Activated T-helper 9 cell treated with anti-CD3 and anti-CD28 coated beads, Interleukin-2, amount 50 U/mL, for 16 hours (primary cell): ENCODE results near the gene TMSB10.
"Not testable (repeated sequence)": the region's sequence is repeated elsewhere in the genome, so short reads cannot be mapped to it uniquely, and the experiment has no call there.

Experiments used
- DNase-seq: peaks from one replicate; pipeline ENCODE4 v3.0.0-alpha.2; 2020; ENCODE audit warnings: low read depth

The TMSB10 gene

GRCh38 chr2:84904717-84905174 is 710 bp upstream of the TMSB10 start:
- no peak for DNase-seq

GRCh38 chr2:84906108-84906899 is 848 bp downstream of the TMSB10 start:
- peak; percentile 52 for DNase-seq

GRCh38 chr2:84906900-84907714 is 1.7 kb downstream of the TMSB10 start:
- no peak for DNase-seq

- no peak for DNase-seq
Observed at GRCh38 chr2:84908948-84909713, 3.7 kb downstream of the TMSB10 start.

DNA sequence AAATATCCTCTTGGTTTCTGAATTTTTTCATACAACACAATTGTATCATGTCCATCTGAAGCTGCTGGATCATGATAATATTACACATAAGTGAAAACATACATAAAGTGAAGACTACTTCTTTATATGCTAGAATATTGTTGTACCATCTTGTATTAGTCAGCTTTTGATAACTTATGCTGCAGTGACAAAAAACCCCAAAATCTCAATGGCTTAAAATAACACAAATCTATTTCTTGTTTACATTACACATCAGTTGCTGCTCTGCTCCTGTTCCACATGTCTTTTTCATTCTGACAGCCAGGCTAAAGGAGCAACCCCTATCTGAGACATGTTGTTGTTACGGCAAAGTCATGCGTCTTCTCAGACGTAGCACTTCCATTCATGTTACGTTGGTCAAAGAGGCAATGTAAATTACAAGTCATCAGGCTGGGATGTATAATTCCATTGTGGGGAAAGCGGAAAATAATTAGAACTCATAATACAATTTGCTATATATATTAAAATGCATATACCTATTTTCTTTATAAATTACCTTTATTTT is 5.8 kb downstream of the TMSB10 start:
- DNase-seq, result no peak

GRCh38 chr2:84912984-84913383 is 7.5 kb downstream of the TMSB10 start:
- DNase-seq, result no peak

- DNase-seq, result no peak
Observed at GRCh38 chr2:84914334-84914733, 8.9 kb downstream of the TMSB10 start.

- DNase-seq, result not testable (repeated sequence)
Observed at GRCh38 chr2:84915675-84916074, 10.2 kb downstream of the TMSB10 start.

DNA sequence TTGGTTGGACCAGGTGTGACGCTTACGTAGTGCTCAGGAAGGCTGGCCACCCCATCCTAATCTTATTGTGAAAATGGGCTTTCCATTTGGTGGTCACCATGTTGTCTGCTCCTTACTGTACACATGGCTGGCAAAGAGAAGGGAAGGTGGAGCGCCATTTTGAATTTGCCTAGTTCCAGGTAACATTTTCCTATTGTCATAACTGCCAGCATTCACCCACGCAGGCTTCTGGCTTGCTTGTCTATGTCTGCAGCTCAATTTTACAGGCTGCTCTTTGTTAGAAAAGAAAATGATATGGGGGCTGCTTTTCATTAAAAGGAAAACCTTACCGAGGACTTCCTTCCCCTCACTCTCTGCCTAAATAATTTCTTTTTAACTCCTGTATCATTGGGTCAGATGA is 12.4 kb downstream of the TMSB10 start:
- not testable (repeated sequence) for DNase-seq

- no peak for DNase-seq
Observed at GRCh38 chr2:84918430-84918829, 13.0 kb downstream of the TMSB10 start.

DNA sequence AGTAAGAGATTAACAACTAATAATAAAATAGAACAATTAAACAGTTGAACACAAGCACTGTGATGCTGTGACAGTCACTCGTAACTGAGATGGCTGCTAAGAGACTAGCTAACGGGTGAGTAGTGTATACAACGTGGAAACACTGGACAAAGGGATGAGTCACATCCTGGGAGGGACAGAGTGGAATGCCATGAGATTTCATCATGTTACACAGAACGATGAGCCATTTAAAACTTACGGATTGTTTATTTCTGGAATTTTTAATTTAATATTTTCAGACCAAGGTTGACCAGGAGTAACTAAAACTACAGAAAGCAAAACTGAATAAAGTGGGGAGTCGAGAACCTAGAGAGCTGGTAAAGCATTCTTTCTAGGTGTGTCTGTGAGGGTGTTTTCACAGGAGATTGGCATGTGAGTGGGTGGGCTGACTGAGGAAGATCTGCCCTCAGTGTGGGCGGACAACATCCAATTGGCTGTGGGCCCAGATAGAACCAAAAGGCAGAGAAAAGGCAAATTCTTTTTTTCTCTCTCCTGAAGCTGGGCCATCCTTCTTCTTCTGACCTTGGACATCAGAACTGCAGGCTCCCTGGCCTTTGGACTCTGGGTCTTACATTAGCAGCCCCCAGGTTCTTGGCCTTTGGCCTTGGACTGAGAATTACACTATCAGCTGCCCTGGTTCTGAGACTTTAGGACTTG is 14.6 kb downstream of the TMSB10 start:
- no peak for DNase-seq

DNA sequence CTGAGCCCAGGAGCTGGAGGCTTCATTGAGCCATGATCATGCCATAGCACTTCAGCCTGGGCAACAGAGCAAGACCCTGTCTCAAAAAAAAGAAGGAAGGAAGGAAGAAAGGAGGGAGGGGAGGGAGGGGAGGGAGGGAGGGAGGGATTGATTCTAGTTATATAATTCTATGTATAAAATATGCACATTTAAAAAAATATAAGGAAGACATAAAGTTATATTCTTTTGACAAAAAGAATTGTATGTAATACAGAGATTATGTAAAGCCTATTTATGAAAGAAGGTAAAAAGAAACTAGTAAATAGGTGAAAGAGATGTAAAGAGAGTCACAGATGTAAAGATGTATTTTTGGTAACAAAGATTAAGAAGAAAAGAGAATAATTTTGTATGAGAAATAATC is 17.6 kb downstream of the TMSB10 start:
- no peak for DNase-seq

- DNase-seq, result no peak
Observed at GRCh38 chr2:84924173-84925106, 19.0 kb downstream of the TMSB10 start.

- no peak for DNase-seq
Observed at GRCh38 chr2:84925336-84925723, 19.9 kb downstream of the TMSB10 start.

GRCh38 chr2:84925724-84926376 is 20.4 kb downstream of the TMSB10 start:
- DNase-seq, result peak; percentile 99

DNA sequence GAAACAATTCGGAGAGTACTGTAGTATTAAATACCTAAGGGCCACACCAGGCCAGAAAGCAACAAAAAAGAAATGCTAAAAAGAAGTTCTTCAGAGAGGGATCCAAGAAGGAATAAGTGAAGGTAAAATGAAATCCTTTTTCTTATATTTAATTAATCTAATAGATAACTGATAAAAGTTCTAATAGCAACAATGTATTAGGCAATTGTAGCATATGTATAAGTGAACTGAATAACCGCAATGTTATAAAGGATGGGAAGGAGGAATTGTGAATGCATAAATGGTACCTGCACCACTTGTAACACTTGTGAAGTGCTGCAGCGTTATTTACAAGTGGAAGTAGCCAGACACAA is 21.8 kb downstream of the TMSB10 start:
- no peak for DNase-seq

GRCh38 chr2:84931384-84931821 is 25.9 kb downstream of the TMSB10 start:
- no peak for DNase-seq

DNA sequence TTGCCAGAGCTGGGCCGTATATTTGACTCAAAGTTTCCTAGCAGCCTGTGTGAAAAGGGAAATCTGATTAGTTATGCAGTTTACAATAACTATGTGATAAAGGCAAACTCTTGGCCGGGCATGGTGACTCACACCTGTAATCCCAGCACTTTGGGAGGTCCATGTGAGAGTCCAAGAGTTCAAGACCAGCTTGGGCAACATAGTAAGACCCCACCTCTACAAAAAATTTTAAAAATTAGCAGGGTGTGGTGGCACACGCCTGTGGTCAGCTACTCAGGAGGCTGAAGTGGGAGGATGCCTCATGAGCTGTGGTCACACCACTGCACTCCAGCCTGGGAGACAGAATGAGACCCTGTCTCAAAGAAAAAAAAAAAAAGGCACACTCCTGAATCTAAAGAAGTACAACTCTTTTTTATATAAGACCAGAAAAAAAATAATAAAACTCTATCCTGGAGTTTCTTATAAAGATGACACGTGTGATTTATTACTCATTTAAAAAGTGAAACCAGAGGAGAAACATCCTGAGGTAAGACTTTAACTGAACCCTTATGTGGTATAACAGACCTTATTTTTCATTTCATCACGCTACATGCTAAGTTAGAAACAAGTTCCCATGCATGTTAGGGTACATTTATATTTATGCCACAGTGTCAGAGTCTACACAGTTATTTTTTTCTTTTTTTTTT is 32.9 kb downstream of the TMSB10 start:
- no peak for DNase-seq

DNA sequence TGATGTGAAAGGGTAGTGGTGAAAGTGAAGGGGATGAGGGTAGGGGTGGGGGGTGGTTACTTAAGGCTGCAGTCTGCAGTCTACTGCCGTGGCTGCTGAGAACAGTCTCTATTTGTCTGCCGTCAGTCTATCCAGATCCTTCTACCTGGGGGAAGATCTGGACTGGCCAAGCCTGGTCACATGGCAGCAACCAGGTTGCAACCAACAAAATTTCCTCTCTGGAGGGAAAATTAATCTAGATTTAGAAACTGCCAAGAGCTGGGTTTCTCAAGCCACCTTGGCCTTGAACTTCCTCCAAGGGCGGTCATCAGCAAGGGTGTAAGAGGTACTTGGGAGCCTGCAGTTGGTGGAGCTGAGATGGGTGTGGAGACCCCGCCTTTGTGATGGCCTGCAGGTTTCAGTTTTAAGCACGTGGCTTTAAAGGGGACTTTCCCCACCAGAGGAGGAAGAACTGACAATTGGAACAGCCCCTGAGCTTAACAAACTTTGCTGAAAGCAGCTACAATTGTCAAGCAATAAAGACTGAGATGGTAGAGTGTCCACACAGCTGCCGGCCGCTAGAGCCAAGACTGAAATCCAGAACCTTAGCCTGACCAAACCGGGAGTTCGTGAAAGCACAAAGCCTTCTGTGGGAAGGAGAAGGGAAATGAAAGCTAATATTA is 34.1 kb downstream of the TMSB10 start:
- peak; percentile 59 for DNase-seq
